Esophagus squamous epithelium (tissue), 4 donors: ENCODE data around the gene SLC6A7.

Experiments used
- POLR2A ChIP-seq, 4 donors: fragments of 450-650 bp; IDR thresholded peaks; one replicate each; pipeline ENCODE4 v1.6.1; 2017; ENCODE audit warnings: antibody characterized with exemption in 4 of 4, mild to moderate bottlenecking in 4 of 4, moderate library complexity in 3 of 4
- TF ChIP-seq, protein P1 (sequence below), 6 experiments: fragments of 450-650 bp in 4 of 6; fragments of 200-600 bp in 2 of 6; sonication (generic) in 2 of 6; IDR thresholded peaks; one replicate each; pipeline ENCODE4 v1.5.1; 2016 to 2019; ENCODE audit warnings: antibody characterized with exemption in 6 of 6, mild to moderate bottlenecking in 4 of 6, moderate library complexity in 4 of 6

DNA sequence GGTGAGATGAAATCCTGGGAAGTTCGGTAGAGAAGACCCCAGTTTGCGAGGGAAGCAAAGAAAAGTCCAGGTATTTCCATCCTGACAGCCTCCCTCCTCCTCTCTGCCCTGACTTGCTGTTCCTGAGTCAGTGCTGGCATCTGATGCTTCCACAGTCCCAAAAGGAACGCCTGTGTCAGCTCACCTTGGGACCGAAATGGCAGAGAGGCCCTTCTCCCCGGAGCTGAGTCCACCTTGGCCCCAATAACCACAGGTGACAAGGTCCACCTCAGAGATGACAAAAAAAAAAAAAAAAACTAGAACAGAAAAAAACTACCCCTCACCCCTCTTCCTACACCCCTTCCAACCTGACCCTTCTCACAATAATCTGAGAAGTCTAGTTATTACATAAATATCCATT lies 31.6 kb downstream of the SLC6A7 start:
- TF ChIP-seq, protein P1, sequence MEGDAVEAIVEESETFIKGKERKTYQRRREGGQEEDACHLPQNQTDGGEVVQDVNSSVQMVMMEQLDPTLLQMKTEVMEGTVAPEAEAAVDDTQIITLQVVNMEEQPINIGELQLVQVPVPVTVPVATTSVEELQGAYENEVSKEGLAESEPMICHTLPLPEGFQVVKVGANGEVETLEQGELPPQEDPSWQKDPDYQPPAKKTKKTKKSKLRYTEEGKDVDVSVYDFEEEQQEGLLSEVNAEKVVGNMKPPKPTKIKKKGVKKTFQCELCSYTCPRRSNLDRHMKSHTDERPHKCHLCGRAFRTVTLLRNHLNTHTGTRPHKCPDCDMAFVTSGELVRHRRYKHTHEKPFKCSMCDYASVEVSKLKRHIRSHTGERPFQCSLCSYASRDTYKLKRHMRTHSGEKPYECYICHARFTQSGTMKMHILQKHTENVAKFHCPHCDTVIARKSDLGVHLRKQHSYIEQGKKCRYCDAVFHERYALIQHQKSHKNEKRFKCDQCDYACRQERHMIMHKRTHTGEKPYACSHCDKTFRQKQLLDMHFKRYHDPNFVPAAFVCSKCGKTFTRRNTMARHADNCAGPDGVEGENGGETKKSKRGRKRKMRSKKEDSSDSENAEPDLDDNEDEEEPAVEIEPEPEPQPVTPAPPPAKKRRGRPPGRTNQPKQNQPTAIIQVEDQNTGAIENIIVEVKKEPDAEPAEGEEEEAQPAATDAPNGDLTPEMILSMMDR (IDR thresholded peaks at IDR 0.05), result no peak
- TF ChIP-seq POLR2A (IDR thresholded peaks at IDR 0.05), result no peak
